H1 (cell line): ENCODE data around the gene PLA2G4E. TPM values are rescaled to one million over a fixed set of nuclear protein-coding genes. Genes with fewer than 3 reads are reported as not detected.

Source experiments
- CTCF ChIA-PET: fragments of 300-600 bp; sonication (Branson Sonifier 250); formaldehyde crosslinking; loops from one replicate; lab custom pipeline; 2021; ENCODE audit not compliant: partially characterized antibody; lab: Charles Lee
- POLR2A ChIA-PET: fragments of 300-600 bp; sonication (Branson Sonifier 250); formaldehyde crosslinking; loops from one replicate; lab custom pipeline; 2021; ENCODE audit warnings: inconsistent platforms; ENCODE audit not compliant: partially characterized antibody; lab: Charles Lee
- DNase-seq, 2 experiments: peaks; one replicate each; pipeline versions ENCODE4 v3.0.0 to v3.0.0-alpha.2; 2010 to 2022; ENCODE audit warnings: low spot score in 2 of 2, low read depth in 1 of 2, mixed read lengths in 1 of 2
- FAIRE-seq: peaks from 2 replicates; lab custom pipeline; 2011; peaks lifted over from hg19 to GRCh38; lab: Jason Lieb, UNC
- H2AFZ ChIP-seq: 2 replicates; pipeline ENCODE4 v1.8.1; 2012; ENCODE audit warnings: low read length, inconsistent platforms
- H2AK5ac ChIP-seq: 2 replicates; pipeline ENCODE4 v1.6.1; 2013; ENCODE audit warnings: low read depth, low read length
- H2BK120ac ChIP-seq: replicated peaks from 2 replicates; pipeline ENCODE3; 2013; ENCODE audit warnings: low read depth, low read length, inconsistent platforms
- H2BK12ac ChIP-seq: 2 replicates; pipeline ENCODE4 v1.6.1; 2013; ENCODE audit warnings: low read depth, low read length
- H2BK15ac ChIP-seq: 2 replicates; pipeline ENCODE4 v1.6.1; 2013; ENCODE audit warnings: low read length
- H2BK20ac ChIP-seq: 2 replicates; pipeline ENCODE4 v1.6.1; 2013; ENCODE audit warnings: low read length
- H2BK5ac ChIP-seq: 2 replicates; pipeline ENCODE4 v1.6.1; 2013; ENCODE audit warnings: low read depth, low read length
- H3K14ac ChIP-seq: 2 replicates; pipeline ENCODE4 v1.6.1; 2013; ENCODE audit warnings: inconsistent platforms; ENCODE audit not compliant: insufficient read length
- H3K18ac ChIP-seq: 2 replicates; pipeline ENCODE4 v1.6.1; 2013; ENCODE audit warnings: low read length; ENCODE audit errors: extremely low read depth
- H3K23ac ChIP-seq: 2 replicates; pipeline ENCODE4 v1.6.1; 2013; ENCODE audit warnings: inconsistent platforms; ENCODE audit not compliant: insufficient read length
- H3K23me2 ChIP-seq: 2 replicates; pipeline ENCODE4 v1.6.1; 2013; ENCODE audit warnings: low read depth, low read length
- H3K27ac ChIP-seq: 2 replicates; pipeline ENCODE4 v1.6.1; 2011; ENCODE audit warnings: low read depth, low read length, inconsistent platforms
- H3K27me3 ChIP-seq, 4 experiments: replicated peaks in 1 of 4; 1 replicate in 1 of 4; 2 replicates in 3 of 4; pipeline versions ENCODE4 v1.6.1 to v1.8.1; 2011 to 2013; ENCODE audit warnings: low read length in 3 of 4, mild to moderate bottlenecking in 3 of 4, inconsistent platforms in 2 of 4, mixed read lengths in 2 of 4, moderate library complexity in 1 of 4; ENCODE audit not compliant: control insufficient read depth in 3 of 4, insufficient read depth in 3 of 4; ENCODE audit errors: extremely low read depth in 1 of 4
- H3K36me3 ChIP-seq, 4 experiments: 2 replicates each; pipeline versions ENCODE4 v1.6.1 to v1.8.1; 2011 to 2013; ENCODE audit warnings: mild to moderate bottlenecking in 4 of 4, low read length in 3 of 4, moderate library complexity in 2 of 4, control low read depth in 1 of 4, inconsistent platforms in 1 of 4; ENCODE audit not compliant: insufficient read depth in 4 of 4, control insufficient read depth in 2 of 4
- H3K4ac ChIP-seq: replicated peaks from 2 replicates; pipeline ENCODE3; 2013; ENCODE audit warnings: low read length, low read depth, mixed read lengths, inconsistent platforms; ENCODE audit not compliant: insufficient read length
- H3K4me1 ChIP-seq, 4 experiments: replicated peaks in 1 of 4; 1 replicate in 1 of 4; 2 replicates in 3 of 4; pipeline versions ENCODE4 v1.6.1 to v1.8.1; 2011 to 2013; ENCODE audit warnings: low read length in 3 of 4, inconsistent platforms in 2 of 4, mixed read lengths in 1 of 4; ENCODE audit not compliant: insufficient read depth in 4 of 4, control insufficient read depth in 3 of 4
- H3K4me2 ChIP-seq, 2 experiments: 2 replicates each; pipeline versions ENCODE4 v1.6.1 to v1.8.1; 2011 to 2013; ENCODE audit warnings: low read depth in 2 of 2, low read length in 2 of 2, control low read depth in 1 of 2, inconsistent platforms in 1 of 2, mild to moderate bottlenecking in 1 of 2; ENCODE audit not compliant: insufficient read depth in 1 of 2
- H3K4me3 ChIP-seq, 4 experiments: fragments of 200-600, 300-600 bp in 1 of 4; sonication (generic), shearing (Covaris generic), sonication (Bioruptor Twin) in 1 of 4; 2 replicates each; pipeline versions ENCODE4 v1.5.1 to v1.8.1; 2011 to 2016; ENCODE audit warnings: low read length in 4 of 4, low read depth in 3 of 4, control low read depth in 2 of 4, inconsistent platforms in 2 of 4, mild to moderate bottlenecking in 2 of 4, mixed read lengths in 1 of 4, moderate library complexity in 1 of 4; ENCODE audit not compliant: insufficient read depth in 2 of 4; ENCODE audit errors: extremely low read depth in 1 of 4
- H3K56ac ChIP-seq: replicated peaks from 2 replicates; pipeline ENCODE3; 2013; ENCODE audit warnings: low read depth, mild to moderate bottlenecking, mixed read lengths, low read length, inconsistent platforms; ENCODE audit not compliant: insufficient read length
- H3K79me1 ChIP-seq: 2 replicates; pipeline ENCODE4 v1.6.1; 2013; ENCODE audit warnings: low read depth, low read length, control low read depth
- H3K79me2 ChIP-seq, 2 experiments: 2 replicates each; pipeline versions ENCODE4 v1.6.1 to v1.8.1; 2012 to 2013; ENCODE audit warnings: low read length in 2 of 2, mild to moderate bottlenecking in 2 of 2, inconsistent platforms in 1 of 2; ENCODE audit not compliant: insufficient read depth in 2 of 2, control insufficient read depth in 1 of 2
- H3K9ac ChIP-seq, 4 experiments: replicated peaks in 1 of 4; 1 replicate in 1 of 4; 2 replicates in 3 of 4; pipeline versions ENCODE4 v1.6.1 to v1.8.1; 2011 to 2013; ENCODE audit warnings: low read depth in 3 of 4, low read length in 3 of 4, control low read depth in 2 of 4, mild to moderate bottlenecking in 2 of 4, moderate library complexity in 2 of 4, inconsistent platforms in 1 of 4; ENCODE audit errors: extremely low read depth in 1 of 4
- H3K9me3 ChIP-seq, 2 experiments: 2 replicates each; pipeline versions ENCODE4 v1.6.1 to v1.8.1; 2012 to 2013; ENCODE audit warnings: mild to moderate bottlenecking in 2 of 2, moderate library complexity in 2 of 2, control low read depth in 1 of 2, inconsistent platforms in 1 of 2, low read depth in 1 of 2, low read length in 1 of 2, mixed read lengths in 1 of 2; ENCODE audit not compliant: insufficient read depth in 2 of 2
- H4K20me1 ChIP-seq, 2 experiments: replicated peaks in 1 of 2; 2 replicates each; pipeline versions ENCODE3 to v1.8.1; 2011 to 2013; ENCODE audit warnings: inconsistent platforms in 2 of 2, low read length in 2 of 2, mild to moderate bottlenecking in 1 of 2; ENCODE audit not compliant: insufficient read depth in 2 of 2, control insufficient read depth in 1 of 2
- H4K5ac ChIP-seq: 2 replicates; pipeline ENCODE4 v1.6.1; 2013; ENCODE audit warnings: low read length, low read depth, mixed read lengths, inconsistent platforms; ENCODE audit not compliant: insufficient read length
- H4K8ac ChIP-seq: 2 replicates; pipeline ENCODE4 v1.8.0; 2013; ENCODE audit warnings: mild to moderate bottlenecking, moderate library complexity, low read length, inconsistent platforms; ENCODE audit not compliant: insufficient read depth; ENCODE audit errors: extremely low read depth
- H4K91ac ChIP-seq: replicated peaks from 2 replicates; pipeline ENCODE3; 2013; ENCODE audit warnings: low read length, mixed read lengths, inconsistent platforms; ENCODE audit not compliant: insufficient read length
- BACH1 ChIP-seq: IDR thresholded peaks from 2 replicates; pipeline ENCODE4 v1.6.1; 2012; ENCODE audit warnings: low read length, improper control_type of control experiment
- BRCA1 ChIP-seq: IDR thresholded peaks from 2 replicates; pipeline ENCODE4 v1.6.1; 2012; ENCODE audit warnings: low read depth, low read length, improper control_type of control experiment
- EGR1 ChIP-seq: IDR thresholded peaks from 2 replicates; pipeline ENCODE4 v1.6.1; 2011; ENCODE audit warnings: low read depth, low read length, borderline replicate concordance
- GTF2F1 ChIP-seq: IDR thresholded peaks from 2 replicates; pipeline ENCODE4 v1.6.1; 2012; ENCODE audit warnings: low read depth, low read length, improper control_type of control experiment, borderline replicate concordance
- KDM4A ChIP-seq: IDR thresholded peaks from one replicate; pipeline ENCODE4 v1.7.1; 2012; ENCODE audit warnings: low read depth, mild to moderate bottlenecking, moderate library complexity, low read length, inconsistent platforms; ENCODE audit not compliant: severe bottlenecking
- NANOG ChIP-seq: IDR thresholded peaks from 2 replicates; pipeline ENCODE4 v1.6.1; 2011; ENCODE audit warnings: low read length, low read depth, mild to moderate bottlenecking, inconsistent platforms; ENCODE audit not compliant: insufficient read depth, poor library complexity, severe bottlenecking
- POLR2A ChIP-seq, 2 experiments: IDR thresholded peaks; 1 replicate in 1 of 2; 2 replicates in 1 of 2; pipeline ENCODE4 v1.6.1; 2011; ENCODE audit warnings: low read depth in 2 of 2, low read length in 2 of 2, mild to moderate bottlenecking in 2 of 2; ENCODE audit errors: control extremely low read depth in 1 of 2
- POU5F1 ChIP-seq: IDR thresholded peaks from 2 replicates; pipeline ENCODE4 v1.6.1; 2011; ENCODE audit warnings: low read depth, mild to moderate bottlenecking, low read length, moderate library complexity
- RAD21 ChIP-seq, 2 experiments: IDR thresholded peaks in 1 of 2; conservative IDR thresholded peaks in 1 of 2; 2 replicates each; pipeline ENCODE4 v1.6.1; 2011; ENCODE audit warnings: low read depth in 2 of 2, low read length in 2 of 2, improper control_type of control experiment in 1 of 2, inconsistent platforms in 1 of 2, mild to moderate bottlenecking in 1 of 2, moderate library complexity in 1 of 2
- RBBP5 ChIP-seq: IDR thresholded peaks from 2 replicates; pipeline ENCODE4 v1.7.1; 2012; ENCODE audit warnings: low read depth, mild to moderate bottlenecking, inconsistent platforms, low read length, moderate library complexity, borderline replicate concordance
- RFX5 ChIP-seq: IDR thresholded peaks from 2 replicates; pipeline ENCODE4 v1.6.1; 2011; ENCODE audit warnings: low read depth, low read length, improper control_type of control experiment, borderline replicate concordance
- RNF2 ChIP-seq: fragments of 200-900, 300-1000 bp; sonication (generic); IDR thresholded peaks from 2 replicates; pipeline ENCODE4 v1.7.1; 2016; ENCODE audit warnings: borderline replicate concordance, low read depth, mild to moderate bottlenecking, antibody characterized with exemption, low read length; ENCODE audit not compliant: poor library complexity, severe bottlenecking; ENCODE audit errors: missing control alignments
- SIRT6 ChIP-seq: IDR thresholded peaks from one replicate; pipeline ENCODE4 v1.7.1; 2012; ENCODE audit warnings: low read length, inconsistent platforms
- SUZ12 ChIP-seq: fragments of 200-600 bp; sonication (generic); IDR thresholded peaks from 2 replicates; pipeline ENCODE4 v1.6.1; 2012; ENCODE audit warnings: mild to moderate bottlenecking, inconsistent platforms, low read length, moderate library complexity, mixed read lengths
- WGBS, 2 experiments: shearing (Covaris generic) in 1 of 2; methylation state at CpG; one replicate each; pipeline versions ENCODE4 v1.1.6 to v1.1.7; 2013 to 2015; ENCODE audit warnings: low lambda C conversion rate in 2 of 2, mixed read lengths in 2 of 2, inconsistent platforms in 1 of 2, low coverage in 1 of 2, missing lambda C conversion rate in 1 of 2; ENCODE audit not compliant: insufficient replicate concordance in 2 of 2, insufficient coverage in 1 of 2, insufficient read length in 1 of 2; ENCODE audit errors: extremely low coverage in 1 of 2, missing lambda C conversion rate in 1 of 2; 5-methylcytosine and 5-hydroxymethylcytosine counted together
- polyA plus RNA-seq, 7 experiments: library from polyadenylated mRNA; depleted of rRNA in 3 of 7; stranded (reverse) in 5 of 7; unstranded in 2 of 7; fragments of >200 nt in 5 of 7; fragments of 200-250 nt in 2 of 7; gene quantifications; 1 replicate in 5 of 7; 2 replicates in 1 of 7; 4 replicates in 1 of 7; pipeline versions ENCODE4 v1.2.1 to v1.2.3, GENCODE V29; 2011 to 2013; ENCODE audit warnings: missing spikeins in 2 of 7, mixed read lengths in 2 of 7
- total RNA-seq: library from RNA; stranded (reverse); fragmentation: NEBNext Ultra II Directional; extraction: Animal tissue kit (Norgen Biotek cat#: 25700); gene quantifications from 2 replicates; pipeline ENCODE4 v1.2.1, GENCODE V29; 2021

Gene PLA2G4E
- total and polyA plus RNA-seq, 2 of the 8 experiments (the other 6 are each of a cell fraction or from before 2014, with no cell fraction given), result 0.03 TPM; not detected in 1

DNA sequence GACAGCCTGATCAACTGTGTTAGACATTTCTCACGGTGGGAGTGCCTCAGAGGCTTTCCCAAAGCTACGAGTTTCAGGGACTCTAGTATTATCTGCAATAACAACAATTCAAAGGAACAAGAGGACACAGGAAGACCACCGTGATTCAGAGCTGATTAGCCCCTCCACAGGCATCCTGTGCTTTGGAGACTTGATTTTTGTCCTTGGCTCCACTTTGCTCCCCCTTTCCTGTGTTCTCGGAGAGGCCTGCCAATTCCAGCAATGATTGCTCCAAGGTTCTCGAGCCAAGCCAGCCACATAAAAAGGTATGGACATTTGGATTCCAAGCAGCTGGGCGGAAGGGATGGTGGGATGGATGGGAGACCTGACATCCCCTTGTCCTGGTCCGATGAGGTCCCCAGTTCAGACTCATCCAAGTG, 62.8 kb downstream of the PLA2G4E start:
- Histone ChIP-seq H3K27me3 (no peaks in the 10 kb centered on the region), H3K79me2 (peaks cover 0 to 52% of the 10 kb centered on the region in 2 experiments; a peak in 2 of 4 replicates), H3K79me1 (peaks cover 9% of the 10 kb centered on the region), H4K5ac (no peak overlapping the region), H3K4ac (no peak overlapping the region), H4K8ac (no peak overlapping the region), H4K91ac (no peak overlapping the region), H2BK5ac (no peak overlapping the region), H3K36me3 (peaks cover 2 to 7% (median 5%) of the 10 kb centered on the region in 4 experiments; a peak in 4 of 8 replicates), H2AFZ (no peak overlapping the region), H3K56ac (no peak overlapping the region), H3K4me3 (no peak overlapping the region), H2BK15ac (no peak overlapping the region), H3K14ac (no peak overlapping the region), H3K27ac (no peak overlapping the region), H2BK120ac (no peak overlapping the region), H2BK20ac (no peak overlapping the region), H3K18ac (no peak overlapping the region), H3K23ac (no peak overlapping the region), H2AK5ac (no peak overlapping the region), H4K20me1 (peaks cover 5 to 13% of the 10 kb centered on the region in 2 experiments), H3K9ac (no peak overlapping the region), H3K9me3 (no peaks in the 10 kb centered on the region), H3K4me1 (peaks cover 0 to 4% (median 2%) of the 10 kb centered on the region in 4 experiments; a peak in 5 of 7 replicates), H3K23me2 (no peaks in the 10 kb centered on the region), H3K4me2 (no peak overlapping the region), H2BK12ac (no peak overlapping the region)
- FAIRE-seq (no peak), DNase-seq (no peak)
- 88% methylated on average over 7 of the region's 7 CpGs; no CpG with 5 or more reads in 1 of the 2 experiments for WGBS, 2 experiments
- CTCF ChIA-PET, result interaction anchor here (0.7 to 3.3 kb wide), 4 partner anchors 9 to 54 kb away, joined by 3 to 17 read pairs (median 5); no protein-coding TSS in a partner anchor
- POLR2A ChIA-PET, result interaction anchor here (1.0 to 1.4 kb wide), 2 partner anchors 9 to 13 kb away, joined by 3 read pairs; no protein-coding TSS in a partner anchor
- TF ChIP-seq EGR1 (no peak), NANOG (no peak), BRCA1 (no peak), SIRT6 (no peak), POLR2A (IDR thresholded peaks at IDR 0.05; ENCODE audit: control extremely low read depth in 1 of 2, low read depth in 2 of 2, low read length in 2 of 2) (no peak), KDM4A (no peak), BACH1 (no peak), SUZ12 (no peak), GTF2F1 (no peak), RNF2 (no peak), POU5F1 (no peak), RFX5 (no peak), RAD21 (IDR thresholded peaks at IDR 0.05 in 1 of 2, conservative IDR thresholded peaks at IDR 0.05 in 1 of 2; ENCODE audit: low read depth in 2 of 2, low read length in 2 of 2) (no peak), RBBP5 (no peak)
- TF ChIP-seq, all 59 proteins: peak for 0
